Metanephros (tissue), 2 donors: Measurements from ENCODE around the gene GAB1. TPM values are rescaled to one million over a fixed set of nuclear protein-coding genes. Genes with fewer than 3 reads are reported as not detected.

ENCODE experiments used
- small RNA-seq: library from RNA; depleted of rRNA; stranded (forward); fragments of <200 nt; gene quantifications from one replicate; pipeline ENCODE3, GENCODE V24; 2014; ENCODE audit warnings: low replicate concordance
- total RNA-seq: library from RNA; depleted of rRNA; stranded (reverse); fragments of >200 nt; gene quantifications from one replicate; pipeline ENCODE4 v1.2.3, GENCODE V29; 2014

The GAB1 gene
- total RNA-seq: 40.9 TPM

DNA sequence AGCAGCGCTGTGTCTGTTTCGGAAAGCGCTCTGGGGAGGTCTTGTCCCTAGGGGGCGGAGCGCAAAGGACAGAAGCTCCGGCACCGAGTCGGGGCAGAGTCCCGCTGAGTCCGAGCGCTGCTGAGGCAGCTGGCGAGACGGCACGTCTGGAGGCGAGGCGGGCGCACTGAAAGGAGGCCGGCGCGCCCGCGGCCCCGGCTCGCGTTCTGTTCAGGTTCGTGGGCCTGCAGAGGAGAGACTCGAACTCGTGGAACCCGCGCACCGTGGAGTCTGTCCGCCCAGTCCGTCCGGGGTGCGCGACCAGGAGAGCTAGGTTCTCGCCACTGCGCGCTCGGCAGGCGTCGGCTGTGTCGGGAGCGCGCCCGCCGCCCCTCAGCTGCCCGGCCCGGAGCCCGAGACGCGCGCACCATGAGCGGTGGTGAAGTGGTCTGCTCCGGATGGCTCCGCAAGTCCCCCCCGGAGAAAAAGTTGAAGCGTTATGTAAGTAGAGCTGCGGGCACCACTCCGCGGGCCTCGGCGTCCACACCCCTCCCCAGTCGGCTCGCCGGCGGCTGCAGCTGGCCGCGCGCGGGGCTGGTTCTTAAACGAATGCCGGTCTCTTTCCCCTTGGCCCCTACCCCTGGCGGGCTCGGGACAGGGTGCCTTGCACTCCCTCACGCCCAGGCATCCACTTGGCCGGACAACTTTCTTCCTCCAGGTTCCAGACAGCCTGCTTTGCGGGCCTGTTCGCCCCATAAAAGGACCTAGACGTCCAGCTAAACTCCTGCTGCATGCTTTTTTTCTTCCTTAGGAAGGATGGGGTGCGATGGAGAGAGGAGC is at the start of gene GAB1:
Gene GAB1 (plus strand): TSS at position 96 of the 819 bp plus-strand sequence. CDS start 313 bp downstream, at position 409.

DNA sequence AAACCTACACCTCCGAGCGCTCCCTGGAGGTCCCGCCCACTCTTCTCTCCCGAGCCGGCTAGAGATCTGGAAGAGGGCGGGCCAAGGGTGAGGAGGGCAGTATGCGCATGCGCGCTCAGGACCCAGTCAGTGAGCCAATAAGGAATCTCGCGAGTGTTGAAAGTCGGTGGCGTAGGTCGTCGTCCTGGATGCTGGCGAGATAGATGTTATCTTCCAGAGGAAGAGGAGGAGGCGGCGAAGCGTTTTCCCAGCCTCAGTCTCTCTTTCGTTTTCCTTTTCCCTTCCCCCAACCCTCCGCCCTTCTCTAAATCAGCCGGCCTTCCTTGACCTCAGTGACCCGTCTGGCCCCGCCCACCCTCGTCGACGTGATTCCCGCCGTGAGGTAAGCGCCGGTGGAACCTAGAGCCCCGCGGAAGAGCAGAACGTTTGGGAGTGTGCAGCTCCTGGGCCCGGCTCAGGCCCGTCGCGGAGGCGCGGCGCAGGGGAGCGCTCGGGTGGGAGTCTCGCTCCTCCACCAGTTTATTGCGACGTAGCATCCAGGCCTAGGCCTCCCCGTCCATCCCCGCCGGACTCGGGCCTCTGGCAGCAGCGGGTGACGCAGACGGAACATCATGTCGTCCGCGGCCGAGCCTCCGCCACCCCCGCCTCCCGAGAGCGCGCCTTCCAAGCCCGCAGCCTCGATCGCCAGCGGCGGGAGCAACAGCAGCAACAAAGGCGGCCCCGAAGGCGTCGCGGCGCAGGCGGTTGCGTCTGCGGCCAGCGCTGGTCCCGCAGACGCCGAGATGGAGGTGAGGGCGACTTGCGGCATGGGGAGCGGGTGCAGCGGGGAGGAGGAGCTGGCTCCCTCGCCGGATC is 176.9 kb downstream of the GAB1 start, which contains the start of gene SMARCA5:
Gene SMARCA5 (plus strand): TSS at position 389 of the 855 bp plus-strand sequence. CDS start 223 bp downstream, at position 612.

Small RNA genes lying within 50 kb of the gene (small RNA-seq; reads per million reads assigned to genes)
- gene MIR3139 (not detected), gene RF00019 (not detected)

Other genes with a start within 250 kb of the GAB1 start
- gene USP38, start 152.0 kb upstream of the GAB1 start, total RNA-seq: 26.2 TPM
- gene SMARCA5, start 176.8 kb downstream of the GAB1 start, total RNA-seq: 49.8 TPM